Purkinje cell (primary cell): ENCODE measurements around the gene KLLN. TPM values are rescaled to one million over a fixed set of nuclear protein-coding genes. Genes with fewer than 3 reads are reported as not detected.

Experiments used
- polyA plus RNA-seq: library from polyadenylated mRNA; unstranded; fragments of >200 nt; fragmentation: Nextera tagmentation; gene quantifications from 2 replicates; pipeline ENCODE4 v1.2.1, GENCODE V29; 2014

The KLLN gene, protein sequence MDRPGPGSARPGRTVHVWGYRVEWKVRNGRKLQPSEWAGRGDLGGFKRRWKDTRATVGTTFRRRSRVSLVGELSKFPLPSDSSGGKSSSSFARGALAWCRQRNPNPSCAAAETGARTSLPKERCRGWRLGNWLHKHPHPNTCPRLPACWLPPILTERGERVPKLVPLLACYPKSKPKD
- polyA plus RNA-seq = 0.21 and 0.99 TPM in 2 replicates

DNA sequence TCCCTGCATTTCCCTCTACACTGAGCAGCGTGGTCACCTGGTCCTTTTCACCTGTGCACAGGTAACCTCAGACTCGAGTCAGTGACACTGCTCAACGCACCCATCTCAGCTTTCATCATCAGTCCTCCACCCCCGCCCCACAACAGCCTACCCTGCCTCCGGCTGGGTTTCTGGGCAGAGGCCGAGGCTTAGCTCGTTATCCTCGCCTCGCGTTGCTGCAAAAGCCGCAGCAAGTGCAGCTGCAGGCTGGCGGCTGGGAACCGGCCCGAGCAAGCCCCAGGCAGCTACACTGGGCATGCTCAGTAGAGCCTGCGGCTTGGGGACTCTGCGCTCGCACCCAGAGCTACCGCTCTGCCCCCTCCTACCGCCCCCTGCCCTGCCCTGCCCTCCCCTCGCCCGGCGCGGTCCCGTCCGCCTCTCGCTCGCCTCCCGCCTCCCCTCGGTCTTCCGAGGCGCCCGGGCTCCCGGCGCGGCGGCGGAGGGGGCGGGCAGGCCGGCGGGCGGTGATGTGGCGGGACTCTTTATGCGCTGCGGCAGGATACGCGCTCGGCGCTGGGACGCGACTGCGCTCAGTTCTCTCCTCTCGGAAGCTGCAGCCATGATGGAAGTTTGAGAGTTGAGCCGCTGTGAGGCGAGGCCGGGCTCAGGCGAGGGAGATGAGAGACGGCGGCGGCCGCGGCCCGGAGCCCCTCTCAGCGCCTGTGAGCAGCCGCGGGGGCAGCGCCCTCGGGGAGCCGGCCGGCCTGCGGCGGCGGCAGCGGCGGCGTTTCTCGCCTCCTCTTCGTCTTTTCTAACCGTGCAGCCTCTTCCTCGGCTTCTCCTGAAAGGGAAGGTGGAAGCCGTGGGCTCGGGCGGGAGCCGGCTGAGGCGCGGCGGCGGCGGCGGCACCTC, at the start of gene KLLN, which contains the start of gene PTEN:
KLLN (minus strand) TSS at position 481 of the 891 bp plus-strand sequence. CDS start 1,046 bp downstream, outside the sequence.
PTEN (plus strand) TSS at position 573 of the 891 bp plus-strand sequence. CDS start 845 bp downstream, outside the sequence.

GRCh38 chr10:87817609-87818504, 45.5 kb downstream of the KLLN start, which contains the start of gene ATAD1:
Gene ATAD1, minus strand, starts transcription at chr10:87818226. Its CDS starts 3,627 bp downstream, at chr10:87814599.

Other genes with a start within 250 kb of the KLLN start
- 0.16 and 2.3 TPM in 2 replicates for gene PAPSS2, start 203.7 kb downstream of the KLLN start, polyA plus RNA-seq
- gene ATAD1, start 45.3 kb downstream of the KLLN start, polyA plus RNA-seq = 120 and 130 TPM in 2 replicates
- 47.3 and 64.2 TPM in 2 replicates for gene PTEN, start 92 bp upstream of the KLLN start, polyA plus RNA-seq